D341Med (cell line): ENCODE data around the gene MASP2.
"Not testable (repeated sequence)": the region's sequence is repeated elsewhere in the genome, so short reads cannot be mapped to it uniquely, and the experiment has no call there.

ENCODE experiments used
- DNase-seq: peaks from one replicate; pipeline ENCODE4 v3.0.0; 2012; ENCODE audit warnings: low spot score

Gene MASP2

DNA sequence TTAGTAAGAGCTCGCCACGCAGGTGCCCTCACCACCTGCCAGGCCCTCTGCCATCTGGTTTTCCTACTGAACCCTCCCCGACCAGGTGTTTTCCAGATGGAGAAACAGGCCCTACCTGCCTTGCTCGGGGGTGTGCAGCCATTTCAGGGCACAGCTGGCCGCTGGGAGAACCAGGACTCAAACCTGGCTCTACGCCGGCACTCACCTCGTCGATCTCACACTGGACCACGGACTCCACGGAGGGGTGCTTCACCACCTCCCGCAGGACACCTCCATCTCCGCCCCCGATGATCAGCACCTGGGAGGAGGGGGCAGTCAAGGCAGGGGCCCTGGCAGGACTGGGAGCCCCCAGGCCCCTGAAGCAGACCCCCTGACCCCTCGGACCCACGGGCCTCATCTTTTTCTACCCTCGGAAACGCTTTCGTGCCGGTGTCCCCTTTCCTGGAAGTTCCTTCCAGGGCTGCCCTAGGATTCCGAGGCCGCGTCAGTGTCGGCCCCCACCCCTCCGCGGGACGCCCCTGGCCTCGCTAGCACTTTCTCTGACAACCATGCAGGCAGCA, 11.6 kb upstream of the MASP2 start:
- DNase-seq: peak; percentile 39

DNA sequence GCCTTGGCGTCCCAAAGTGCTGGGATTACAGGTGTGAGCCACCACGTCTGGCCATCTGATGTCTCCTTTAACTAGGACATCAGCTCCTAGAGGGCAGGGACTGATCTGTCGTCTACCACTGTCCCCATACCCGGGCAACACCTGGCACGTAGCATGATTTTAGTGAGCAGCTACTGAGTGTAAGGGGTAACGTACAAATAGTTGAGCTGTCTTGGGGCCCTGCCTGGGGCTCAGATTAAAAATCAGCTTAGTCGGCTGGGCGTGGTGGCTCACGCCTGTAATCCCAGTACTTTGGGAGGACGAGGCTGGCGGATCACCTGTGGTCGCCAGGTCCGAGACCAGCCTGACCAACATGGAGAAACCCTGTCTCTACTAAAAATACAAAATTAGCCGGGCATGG, 11.0 kb upstream of the MASP2 start:
- DNase-seq: peak; percentile 10

DNA sequence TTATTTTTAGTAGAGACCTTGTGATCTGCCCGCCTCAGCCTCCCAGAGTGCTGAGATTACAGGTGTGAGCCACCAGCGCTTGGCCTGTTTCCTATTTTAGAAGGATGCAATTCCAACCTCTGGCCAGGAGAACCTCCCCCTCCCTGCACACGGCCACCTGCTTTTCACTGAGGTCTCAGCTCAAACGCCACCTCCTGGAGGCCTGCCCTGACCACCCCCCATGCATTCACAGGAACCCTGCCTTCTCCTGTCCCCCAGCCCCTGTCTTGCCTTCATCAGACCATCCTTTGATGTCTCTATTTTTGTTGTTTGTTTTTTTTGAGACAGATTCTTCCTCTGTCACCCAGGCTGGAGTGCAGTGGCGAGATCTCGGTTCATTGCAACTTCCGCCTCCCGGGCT, 10.4 kb upstream of the MASP2 start:
- DNase-seq: no peak

DNA sequence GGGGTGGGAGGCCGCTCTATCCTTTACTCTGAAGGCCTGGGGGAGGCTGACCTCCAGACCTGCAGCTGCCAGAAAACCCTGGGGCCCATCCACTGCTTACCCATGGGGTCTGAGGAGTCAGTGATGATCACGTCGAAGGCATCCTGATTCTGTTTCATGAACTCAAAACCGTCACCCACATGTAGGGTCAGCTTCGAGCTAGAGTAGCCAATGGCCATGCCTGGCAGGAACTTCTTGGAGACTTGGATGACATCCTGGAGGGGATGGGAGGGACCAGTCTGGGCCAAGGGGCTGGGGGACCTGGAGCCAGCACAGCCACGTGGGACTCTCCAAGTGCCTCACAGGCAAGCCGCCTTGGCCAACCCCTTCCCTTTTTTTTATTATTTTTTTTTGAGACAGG, 9.5 kb upstream of the MASP2 start:
- DNase-seq: no peak

DNA sequence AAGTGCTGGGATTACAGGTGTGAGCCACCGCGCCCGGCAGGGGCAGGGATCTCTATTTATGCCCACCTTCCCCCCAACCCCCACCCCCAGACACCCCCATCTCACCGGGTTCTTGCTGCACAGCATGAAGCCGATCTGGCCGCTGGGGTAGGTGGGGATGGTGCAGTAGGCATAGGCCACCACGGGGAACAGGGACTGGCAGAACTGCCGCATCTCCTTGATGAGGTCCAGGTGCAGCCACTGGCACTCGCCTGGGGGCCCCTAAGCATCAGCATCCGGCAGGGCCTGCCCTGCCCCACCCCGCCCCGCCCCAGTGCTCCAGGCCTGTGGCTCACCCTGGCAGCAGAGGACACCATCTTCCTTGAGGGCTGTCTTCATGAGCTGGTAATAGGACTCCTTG, 8.6 kb upstream of the MASP2 start:
- DNase-seq: no peak

DNA sequence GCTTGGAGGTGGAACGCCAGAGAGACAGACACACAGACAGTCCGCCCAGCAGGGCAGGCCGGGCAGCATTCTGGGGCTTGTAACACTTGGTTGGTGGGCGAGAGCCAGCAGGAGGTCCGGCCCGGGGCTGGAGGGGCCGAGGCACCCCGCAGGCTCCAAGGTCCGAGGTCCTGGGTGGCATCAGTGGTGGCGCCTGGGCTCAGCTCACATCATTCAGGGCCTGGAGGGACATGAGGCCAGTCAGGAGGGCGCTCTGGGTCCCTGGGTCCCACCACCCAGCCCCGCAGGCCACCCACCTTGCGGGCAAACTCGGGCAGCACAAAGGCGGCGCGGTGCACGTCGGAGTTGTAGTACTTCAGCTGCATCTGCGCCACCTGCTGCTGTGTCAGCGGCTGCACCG, 7.6 kb upstream of the MASP2 start:
- no peak for DNase-seq

DNA sequence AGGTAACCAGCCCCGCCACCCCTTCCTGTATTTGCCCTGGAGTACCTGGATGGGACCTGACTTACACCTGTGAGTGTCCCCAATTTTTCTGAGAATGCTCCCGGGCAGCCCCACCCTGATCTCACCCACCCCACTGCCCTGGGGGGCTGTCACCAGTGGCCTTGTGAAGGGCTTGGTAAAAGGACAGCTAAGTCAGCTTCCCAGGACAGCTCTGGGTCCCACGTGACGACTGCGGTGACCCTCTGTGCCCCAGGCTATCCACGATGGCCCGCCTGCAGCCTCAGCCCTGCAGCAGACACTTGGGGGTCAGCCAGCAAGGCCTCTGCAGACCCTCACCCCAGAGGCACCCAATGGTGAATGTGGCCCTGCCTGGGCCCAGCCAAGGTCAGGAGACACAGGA, 7.1 kb upstream of the MASP2 start:
- no peak for DNase-seq

DNA sequence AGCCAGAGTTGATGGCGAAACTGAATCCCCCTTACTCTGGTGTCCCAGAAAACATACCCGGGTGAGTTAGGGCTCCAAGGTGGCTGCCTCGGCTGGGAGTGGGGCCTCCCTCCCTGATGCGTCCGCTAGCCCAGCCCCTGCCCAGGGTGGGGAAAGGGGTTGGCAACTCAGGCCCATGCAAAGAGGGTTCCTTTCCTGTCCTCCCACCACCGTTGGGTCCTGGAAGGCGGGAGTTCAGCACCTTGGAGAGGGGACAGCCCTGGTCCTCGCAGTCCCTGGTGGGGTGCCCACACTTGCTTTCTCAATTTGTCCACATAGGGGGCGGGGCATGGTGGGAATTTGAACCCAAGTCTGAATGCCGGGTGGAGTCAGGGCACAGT, 6.7 kb upstream of the MASP2 start:
- peak; percentile 29 for DNase-seq

DNA sequence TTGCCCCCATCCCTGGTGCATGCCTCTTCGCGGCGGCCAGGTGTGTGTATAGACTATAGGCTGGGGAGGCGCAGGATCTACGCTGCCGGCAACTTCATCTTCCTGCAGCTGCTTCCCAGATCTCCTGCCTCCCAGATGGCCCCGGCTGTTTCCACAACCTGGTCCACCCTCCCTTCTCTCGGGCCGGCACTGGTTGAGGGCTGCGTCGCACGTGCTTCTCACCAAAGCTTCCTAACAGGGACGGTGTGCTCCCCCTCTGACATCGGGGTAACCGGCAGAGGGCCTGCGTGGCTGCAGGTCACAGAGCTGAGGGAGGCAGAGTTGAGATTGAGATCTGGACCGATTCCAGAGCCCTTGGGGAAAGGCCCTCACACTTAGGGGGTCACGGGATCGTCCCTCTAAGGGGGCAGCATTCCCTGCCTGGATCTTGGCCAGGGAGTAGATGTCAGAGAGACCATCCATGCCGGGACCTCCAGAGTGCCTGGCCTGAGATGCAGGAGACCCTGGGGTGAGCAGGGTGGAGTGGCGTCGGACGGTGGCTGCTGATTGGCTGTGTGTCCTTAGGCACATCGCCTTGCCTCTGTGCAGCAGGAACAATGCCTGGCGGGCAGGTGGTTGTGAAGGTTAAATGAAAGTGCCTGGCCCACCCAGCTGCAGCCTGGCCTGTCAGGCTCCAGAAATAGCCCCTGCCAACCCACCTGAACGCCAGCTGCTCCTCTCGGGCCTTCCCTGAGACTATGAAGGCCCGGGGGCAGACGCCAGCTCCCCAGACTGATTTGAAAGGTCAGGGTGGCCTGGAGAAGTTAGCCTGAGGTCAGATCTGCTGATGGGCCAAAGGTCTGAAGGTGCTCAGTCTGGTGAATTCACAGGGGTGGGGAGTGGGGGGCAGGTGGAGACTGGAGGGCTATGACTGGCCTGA, 6.1 kb upstream of the MASP2 start:
- peak; percentile 47 for DNase-seq

DNA sequence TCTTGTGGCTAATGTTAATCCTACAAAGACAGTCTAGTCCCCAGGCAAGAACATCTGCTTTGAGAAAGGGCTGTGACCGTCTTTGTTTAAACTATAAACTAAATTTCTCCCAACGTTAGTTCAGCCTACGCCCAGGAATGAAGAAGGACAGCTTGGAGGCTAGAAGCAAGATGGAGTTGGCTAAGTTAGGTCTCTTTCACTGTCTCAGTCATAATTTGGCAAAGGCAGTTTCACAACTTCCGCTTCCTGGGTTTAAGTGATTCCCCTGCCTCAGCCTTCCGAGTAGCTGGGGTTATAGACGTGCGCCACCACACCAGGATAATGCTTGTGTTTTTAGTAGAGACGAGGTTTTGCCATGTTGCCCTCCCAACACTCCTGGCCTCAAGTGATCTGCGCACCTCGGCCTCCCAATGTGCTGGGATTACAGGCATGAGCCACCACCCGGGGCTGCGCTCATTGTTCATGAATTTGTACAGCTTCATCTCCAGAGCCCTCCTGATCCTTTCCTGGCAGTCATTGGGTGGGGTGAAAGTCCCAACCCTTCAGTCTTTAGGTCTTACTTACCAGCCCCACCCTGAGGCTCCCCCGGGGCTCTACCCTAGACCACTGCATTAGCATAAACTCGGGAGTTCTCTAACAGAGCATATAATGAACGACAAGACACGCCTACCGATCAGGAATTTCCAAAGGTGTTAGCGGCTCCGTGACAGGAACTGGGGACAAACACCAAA, 4.9 kb upstream of the MASP2 start:
- no peak for DNase-seq

DNA sequence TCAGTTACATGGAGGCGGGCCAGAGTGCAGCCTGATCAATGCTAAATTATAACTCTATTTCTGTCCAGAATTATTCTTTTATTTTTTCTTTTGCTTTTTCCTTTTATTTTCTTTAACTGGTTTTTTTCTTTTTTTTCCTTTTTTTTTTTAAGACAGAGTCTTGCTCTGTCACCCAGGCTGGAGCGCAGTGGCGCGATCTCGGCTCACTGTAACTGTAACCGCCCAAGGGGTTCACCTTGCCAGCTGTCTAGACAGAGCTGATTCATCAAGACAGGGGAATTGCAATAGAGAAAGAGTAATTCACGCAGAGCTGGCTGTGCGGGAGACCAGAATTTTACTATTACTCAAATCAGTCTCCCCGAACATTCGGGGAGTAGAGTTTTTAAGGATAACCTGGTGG, 4.1 kb upstream of the MASP2 start:
- not testable (repeated sequence) for DNase-seq

DNA sequence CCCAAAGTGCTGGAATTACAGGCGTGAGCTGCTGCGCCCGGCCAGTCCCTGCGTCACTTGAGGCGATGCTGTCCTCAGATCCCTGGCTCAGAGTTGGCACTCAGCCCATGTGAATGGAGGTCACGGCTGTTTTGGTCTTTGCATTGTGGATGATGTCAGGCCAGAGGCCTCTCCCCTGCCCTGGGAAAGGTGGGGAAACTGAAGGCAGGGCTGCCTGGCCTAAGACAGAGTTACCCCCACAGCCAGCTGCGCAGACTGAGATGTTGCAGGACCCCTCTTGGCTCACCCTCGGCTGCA, 821 bp downstream of the MASP2 start:
- no peak for DNase-seq

DNA sequence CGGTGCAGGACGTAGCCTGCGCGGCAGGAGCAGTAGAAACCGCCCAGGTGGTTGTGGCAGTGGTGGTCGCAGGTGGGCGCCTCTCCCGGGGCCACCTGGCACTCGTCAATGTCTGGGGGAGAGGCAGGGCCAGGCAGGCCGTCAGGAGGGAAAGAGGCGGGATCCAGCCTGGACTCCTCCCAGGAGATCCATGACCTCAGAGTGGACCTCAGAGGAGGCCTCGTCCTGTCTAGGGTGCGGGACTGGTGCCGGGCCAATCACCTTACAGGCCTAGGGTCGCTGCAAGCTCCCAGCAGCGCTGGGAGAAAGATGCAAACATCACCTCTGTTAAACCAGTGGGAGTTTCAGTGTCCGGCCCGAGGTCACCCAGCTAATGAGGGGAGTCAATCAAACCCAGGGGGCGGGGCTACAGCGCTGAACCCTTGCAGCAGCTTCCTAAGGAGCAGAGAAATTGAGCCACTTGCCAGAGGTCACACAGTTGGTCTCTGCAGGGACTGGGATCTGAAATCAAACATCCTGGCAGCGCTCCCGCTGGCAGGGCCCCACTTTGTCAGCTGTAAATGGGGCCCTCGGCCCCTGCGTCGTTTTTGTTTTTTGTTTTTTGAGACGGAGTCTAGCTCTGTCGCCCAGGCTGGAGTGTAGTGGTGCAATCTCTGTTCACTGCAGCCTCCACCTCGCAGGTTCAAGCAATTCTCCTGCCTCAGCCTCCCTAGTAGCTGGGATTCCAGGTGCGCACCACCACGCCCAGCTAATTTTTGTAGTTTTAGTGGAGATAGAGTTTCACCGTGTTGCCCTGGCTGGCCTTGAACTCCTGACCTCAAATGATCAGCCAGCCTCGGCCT, 1.4 kb downstream of the MASP2 start:
- DNase-seq: no peak

DNA sequence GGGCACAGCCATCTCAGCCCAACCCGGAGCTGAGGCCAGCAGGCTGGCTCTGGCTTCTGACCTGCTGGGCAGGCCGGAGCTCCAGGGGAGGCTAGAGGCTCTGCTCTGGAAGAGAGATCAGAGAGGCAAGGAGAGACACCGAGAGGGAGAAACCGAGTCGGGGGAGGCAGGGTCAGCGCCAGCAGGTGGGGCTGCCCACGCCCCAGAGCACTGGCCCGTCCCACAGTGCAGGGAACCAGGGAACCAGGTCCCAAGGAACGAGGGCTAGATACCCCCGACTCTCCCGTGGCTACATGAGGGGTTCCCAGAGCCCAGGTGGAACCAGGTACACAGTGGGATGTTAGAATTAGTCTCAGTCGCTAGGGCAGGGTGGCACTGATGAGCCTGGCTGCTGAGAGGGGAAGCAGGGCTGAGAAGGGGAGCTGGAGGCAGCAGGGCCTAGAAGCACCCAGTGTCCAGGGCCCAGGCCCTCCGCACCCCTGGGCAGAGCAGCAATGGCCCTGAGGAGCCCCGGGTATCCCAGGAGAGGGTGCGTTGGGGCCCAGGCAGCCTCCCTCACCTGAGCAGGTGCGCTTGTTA, 2.1 kb downstream of the MASP2 start:
- no peak for DNase-seq

DNA sequence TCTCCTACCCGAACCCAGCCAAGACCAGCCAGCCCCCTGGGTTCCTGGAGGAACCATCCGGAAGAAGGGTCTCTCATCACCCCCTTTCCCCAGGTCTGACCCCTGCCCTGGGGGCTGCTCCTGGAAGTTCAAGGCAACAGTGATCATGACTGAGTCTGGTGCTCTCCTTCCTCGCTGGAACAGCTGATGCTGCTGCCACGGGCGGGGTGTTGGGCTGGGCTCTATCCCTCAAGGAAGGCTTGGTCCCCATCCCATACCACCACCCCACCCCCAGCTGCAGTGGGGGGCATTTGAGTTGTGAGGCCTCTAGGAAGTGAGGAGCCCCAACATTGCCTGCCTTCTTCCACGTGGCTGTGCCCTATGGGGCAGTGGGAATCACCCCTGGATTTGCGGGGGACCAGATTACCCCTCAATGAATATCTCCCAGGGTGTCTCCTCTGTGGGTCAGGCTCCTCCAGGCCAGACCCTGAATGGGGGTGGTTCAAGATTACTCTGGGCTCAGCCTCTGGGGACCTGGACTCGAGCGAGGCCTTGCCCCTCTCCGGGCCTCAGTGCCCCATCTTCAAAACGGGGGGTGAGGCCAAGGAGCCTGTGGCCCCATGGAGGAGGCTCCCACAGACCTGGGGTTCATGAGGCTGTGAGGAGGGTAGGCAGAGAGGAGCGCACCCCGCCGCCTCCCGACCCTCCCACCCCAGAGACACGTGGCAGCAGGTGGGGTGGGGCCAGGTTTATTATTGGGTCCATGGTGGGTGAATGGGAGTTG, 2.8 kb downstream of the MASP2 start:
- DNase-seq: no peak

DNA sequence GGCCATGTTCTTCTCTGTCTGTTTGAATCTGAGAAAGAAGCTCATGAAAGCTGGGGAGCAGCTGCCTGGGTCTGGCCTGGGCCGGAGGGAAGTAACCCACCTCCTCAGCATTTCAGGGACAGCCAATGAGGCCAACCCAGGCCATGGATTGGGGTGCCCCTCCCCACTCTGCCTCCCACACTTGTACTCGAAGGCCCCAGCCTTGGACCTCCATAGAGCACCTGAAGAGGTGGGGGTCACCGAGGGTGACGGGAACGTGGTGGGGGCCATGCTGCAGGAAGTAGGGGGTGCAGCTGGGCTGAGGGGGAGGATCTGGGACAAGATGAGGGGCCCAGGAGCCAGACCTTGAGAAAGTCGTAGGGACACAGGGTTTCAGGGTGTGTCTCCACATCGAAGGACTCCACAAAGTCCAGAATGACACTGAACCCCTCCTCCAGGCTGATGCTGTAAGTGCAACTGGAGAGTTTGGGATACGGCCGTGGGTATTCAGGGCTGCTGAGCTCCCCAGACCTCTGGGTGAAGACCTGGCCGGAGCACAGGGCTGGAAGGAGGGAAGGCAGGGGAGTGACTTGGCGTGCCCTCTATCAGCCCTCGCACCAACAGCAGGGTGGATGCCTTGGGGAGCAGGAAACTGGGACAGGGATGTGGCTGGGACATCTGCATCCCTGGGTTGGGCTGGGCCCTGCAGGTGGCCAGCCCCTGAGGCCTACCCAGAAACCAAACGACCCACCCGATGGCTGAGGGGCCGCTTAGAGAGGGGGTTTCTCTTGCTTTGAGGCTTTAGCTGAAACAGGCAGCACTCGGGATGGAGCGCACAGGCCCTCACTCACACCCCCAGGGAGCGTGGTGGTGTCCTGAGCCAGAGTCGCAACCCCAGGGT, 3.8 kb downstream of the MASP2 start:
- DNase-seq: no peak

DNA sequence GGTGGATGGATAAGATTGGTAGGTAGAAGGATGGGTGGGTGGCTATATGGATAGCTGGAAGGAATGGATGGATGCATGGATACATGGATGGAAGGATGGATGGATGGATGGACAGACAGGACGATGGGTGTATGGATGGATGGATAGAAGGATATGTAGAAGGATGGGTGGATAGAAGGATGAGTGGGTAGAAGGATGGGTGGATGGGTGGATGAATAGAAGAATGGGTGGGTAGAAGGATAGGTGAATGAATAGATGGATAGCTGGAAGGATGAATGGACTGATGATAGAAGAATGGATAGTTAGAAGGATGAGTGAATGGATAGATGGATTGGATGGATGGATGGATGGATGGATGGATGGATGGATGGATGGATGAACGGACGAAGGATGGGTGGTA, 5.0 kb downstream of the MASP2 start:
- no peak for DNase-seq

DNA sequence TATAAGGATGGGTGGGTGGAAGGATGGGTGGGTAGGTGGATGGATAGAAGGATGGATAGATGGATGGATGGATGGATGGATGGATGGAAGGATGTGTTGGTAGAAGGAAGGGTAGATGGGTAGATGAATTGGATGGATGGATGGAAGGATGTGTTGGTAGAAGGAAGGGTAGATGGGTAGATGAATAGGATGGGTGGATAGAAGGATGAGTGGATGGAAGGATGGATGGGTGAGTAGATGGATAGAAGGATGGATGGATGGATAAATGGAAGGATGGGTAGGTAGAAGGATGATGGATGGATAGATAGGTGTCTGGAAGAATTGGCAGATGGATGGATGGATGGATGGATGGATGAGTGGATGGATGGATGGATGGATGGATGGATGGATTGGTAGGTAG, 6.0 kb downstream of the MASP2 start:
- DNase-seq: no peak

DNA sequence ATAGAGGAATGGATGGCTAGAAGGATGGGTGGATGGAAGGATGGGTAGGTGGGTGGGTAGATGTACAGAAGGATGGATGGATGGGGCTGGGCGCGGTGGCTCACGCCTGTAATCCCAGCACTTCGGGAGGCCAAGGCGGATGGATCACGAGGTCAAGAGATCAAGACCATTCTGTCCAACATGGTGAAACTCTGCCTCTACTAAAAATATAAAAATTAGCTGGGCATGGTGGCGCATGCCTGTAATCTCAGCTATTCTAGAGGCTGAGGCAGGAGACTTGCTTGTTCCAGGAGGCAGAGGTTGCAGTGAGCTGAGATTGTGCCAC, 7.0 kb downstream of the MASP2 start:
- not testable (repeated sequence) for DNase-seq

DNA sequence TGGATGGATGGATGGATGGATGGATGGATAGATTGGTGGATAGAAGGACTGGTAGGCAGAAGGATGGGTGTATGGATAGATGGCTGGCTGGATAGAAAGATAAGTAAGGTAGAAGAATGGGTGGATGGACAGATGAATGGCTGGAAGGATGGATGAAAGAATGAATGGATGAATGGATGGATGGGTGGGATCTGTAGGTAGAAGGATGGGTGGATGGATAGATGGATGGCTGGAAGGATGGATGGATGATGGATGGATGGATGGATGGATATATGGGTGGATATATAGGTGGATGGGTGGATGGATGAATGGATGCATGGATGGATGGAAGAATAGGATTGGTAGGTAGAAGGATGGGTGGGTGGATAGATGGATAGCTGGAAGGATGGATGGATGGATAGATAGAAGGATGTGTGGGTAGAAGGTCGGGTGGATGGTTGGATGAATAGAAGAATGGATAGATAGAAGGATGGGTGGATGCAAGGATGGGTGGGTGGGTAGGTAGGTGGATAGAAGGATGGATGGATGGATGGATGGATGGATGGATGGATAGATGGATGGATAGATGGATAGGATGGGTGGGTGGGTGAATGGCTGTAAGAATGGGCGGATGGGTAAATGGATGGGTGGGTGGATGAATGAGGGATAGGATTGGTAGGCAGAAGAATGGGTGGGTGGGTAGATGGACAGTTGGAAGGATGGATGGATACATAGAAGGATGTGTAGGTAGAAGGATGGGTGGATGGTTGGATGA, 7.5 kb downstream of the MASP2 start:
- no peak for DNase-seq
